ENCODE data around the gene SPA17.
A peak's percentile ranks its signal among the peaks of the same experiment; 100 is the strongest.

Gene SPA17

DNA sequence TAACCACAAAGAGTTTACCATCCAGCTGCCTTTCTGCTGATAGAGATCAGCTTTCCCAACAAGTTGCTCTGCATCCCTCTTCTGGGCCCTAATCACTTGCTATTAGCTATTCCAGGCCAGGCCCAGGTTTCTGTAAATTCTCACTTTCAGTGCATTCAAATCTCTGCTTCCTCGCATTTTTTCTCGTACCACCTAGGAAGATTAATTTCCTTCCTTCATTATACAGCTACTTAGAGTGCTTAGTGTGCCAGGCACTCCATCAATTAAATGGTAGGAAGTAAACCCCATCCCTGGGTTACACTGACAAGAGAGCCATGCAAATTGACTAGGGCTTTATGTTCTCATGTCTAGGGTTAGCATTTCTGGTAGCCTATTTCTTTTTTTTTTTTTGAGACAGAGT lies 9.8 kb upstream of the SPA17 start:
- DNase-seq, result no peak

DNA sequence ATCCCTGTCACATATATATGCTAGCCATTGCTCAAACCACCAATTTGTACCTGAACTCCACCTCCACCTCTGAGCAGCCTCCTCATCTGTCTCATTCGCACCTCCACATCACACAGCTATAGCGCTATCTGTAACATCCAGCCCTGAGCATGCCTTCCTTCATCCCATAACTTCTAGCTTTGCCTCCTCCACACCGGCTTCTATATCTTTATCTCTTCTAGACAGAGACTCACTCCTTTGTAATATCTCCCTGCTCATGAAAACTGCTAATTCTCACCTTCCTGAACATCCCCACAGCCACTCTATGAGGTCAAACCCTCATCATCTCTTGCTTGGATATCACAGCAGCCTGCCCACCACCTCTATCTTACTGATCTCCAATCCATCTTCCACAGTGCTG lies 6.1 kb upstream of the SPA17 start:
- DNase-seq, result no peak

DNA sequence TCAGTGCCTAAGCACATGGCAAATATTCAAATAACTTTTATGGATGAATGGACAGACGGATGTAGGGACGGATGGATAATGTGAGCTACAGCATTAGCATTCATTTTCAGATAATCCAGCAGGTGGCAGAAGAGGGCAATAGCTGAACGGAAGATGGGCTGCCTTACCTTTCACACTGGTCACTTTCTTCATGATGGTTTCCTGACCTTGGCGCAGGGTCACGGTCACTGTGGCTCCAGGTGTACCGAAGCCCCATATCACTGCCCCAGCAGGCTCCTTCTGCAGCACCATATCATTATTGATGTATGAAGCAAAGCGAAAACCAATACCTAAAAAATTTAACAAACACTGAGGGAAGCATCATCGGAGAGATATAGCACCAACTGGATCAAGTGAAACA lies 4.5 kb upstream of the SPA17 start:
- DNase-seq, result peak; percentile 9 to 34

DNA sequence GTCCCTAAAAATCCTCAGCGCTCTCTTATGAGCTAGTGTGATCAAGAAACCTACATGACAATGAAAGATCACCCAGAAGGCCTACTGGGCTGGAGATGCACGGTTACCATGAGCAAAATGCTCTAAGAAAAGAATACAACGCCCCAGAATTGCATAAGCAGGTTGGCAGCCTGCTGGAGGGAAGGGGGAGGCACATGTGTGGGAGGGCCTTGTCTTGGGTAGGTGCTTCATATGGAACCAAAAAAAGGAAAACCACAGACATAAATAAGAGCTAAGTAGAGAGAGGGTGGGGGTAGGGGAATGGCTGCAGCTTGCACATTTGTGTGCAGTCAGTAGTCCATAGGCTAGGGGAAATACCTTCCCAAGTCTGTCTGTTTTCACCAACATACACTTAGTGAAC lies 3.0 kb upstream of the SPA17 start:
- DNase-seq, result peak in 1 of 2 experiments; percentile 5

DNA sequence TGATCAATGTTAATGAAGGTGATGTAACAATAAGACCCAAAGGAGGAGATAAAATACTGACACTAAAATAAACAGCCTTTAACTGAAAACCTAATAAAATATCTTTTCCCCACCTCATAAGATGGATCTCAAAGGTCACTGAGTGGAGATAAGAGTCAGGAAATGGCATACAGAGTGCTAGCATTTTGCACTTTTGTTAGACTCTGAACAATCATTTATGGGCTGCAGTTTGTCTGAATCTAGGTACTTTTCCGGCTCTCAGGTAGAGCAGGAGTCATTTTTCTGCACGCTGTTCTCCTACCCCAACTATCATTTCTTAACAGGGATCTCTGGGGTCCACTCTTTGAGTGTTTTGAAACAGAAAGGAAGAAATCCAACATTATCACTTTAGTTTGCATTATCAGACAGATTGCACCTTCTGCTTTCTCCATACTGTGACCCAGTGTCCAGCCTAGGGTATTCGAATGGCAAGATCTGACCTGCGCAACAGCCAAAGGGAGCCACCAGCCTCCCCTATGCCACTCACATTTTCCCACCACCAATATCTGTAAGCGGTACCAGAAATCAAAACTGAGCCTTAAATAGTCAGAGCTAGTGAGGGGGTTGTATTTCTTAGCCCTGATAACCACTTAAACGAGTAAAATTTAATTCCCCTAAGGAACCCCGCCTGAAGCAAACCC lies 1.0 kb upstream of the SPA17 start:
- no peak for DNase-seq

DNA sequence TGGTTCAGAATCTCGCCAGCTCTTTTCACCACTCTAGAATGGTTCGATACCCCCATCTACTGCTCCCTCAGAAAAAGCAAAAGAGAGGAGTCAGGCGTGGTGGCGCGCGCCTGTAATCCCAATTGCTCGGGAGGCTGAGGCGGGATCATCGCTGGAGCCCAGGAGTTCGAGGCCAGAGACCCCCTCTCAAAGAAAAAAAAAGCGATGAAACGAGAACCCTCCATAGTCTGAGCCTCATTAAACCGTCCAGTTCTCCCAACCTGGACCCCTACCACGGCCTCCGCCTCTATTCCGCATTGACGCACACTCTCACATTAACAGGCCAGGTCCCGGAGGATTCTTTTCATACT lies 439 bp downstream of the SPA17 start:
- no peak for DNase-seq

DNA sequence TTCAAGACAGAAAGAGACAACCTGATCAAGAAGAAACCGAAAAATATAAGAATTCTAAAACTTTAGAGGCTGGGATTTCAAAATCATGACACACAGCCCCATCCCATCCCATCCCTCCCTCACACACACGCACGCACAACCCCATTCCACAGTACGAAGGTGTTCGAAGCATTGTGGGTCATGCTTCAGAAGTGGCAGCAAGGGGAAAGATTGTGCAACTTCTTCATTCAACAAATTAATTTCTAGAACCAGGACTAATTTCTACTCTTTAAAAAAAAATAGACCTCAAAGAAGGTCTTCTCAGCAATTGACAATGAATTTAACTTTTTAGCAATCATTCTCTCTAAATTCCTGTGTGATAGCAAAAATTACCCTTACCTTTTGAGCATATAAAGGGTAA lies 867 bp downstream of the SPA17 start:
- no peak for DNase-seq

DNA sequence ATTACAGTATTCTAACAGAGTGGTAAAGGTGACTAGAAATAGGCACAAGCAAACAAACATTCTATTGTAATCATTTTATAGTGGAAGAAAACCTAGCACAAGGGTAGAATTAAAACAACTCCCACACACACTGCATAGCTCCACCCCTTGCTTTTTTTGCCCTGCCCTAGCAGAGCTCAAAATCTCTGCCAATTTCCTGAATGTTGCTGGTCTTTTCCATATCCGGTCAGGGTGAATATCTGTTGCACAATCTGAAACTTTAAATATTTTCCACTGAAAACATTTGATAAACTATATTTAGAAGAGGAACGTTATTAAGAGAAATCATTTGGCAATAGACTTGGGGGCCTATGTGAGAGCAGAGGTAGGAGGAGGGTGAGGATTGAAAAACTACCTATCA lies 2.7 kb downstream of the SPA17 start:
- no peak for DNase-seq

DNA sequence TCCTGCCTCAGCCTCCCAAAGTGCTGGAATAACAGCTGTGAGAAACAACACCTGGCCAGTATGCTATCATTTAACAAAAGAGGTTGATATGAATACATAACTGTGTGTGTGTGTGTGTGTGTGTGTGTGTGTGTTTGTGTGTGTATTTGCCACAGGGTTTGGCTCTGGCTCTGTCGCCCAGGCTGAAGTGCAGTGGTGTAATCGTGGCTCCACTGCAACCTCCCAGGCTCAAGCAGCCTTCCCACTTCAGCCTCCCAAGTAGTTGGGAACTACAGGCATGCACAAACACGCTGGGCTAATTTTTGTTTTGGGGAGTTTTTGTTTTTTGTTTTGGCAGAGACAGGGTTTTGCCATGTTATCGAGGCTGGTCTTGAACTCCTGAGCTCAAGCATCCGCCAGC lies 4.7 kb downstream of the SPA17 start:
- DNase-seq, result no peak

DNA sequence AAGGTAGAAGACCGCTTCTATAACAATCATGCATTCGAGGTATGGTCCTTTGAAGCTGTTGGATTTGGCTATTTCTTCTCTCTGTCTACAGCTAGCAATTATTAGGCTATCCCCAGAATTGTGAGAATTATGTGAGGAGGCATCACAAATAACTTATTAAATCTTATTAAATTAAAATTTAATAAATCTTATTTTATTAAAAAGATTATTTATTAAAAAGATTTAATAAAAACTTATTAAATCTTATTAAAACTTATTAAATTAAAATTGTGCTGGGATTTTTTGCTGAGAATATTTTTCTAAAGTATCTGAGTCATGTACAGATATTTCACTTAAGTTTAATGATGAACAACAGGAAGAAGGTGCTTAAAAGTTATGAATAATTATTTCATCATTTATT lies 7.7 kb downstream of the SPA17 start:
- no peak for DNase-seq

DNA sequence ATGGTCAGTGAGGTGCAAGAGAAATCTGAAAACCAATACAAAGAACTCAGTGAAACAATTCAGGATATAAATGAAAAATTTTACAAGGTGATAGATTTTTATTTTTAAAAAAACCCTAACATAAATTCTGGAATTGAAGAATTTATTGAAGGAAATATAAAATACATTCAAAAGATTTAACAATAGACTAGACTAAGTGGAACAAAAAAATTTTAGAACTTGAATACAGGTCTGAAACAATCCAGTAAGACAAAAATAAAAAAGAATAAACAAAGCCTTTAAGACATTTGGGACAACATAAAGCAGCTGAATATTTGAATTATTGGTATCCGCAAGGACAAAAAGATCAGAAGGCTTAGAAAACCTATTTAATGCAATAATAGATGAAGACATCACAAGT lies 8.7 kb downstream of the SPA17 start:
- DNase-seq, result no peak

DNA sequence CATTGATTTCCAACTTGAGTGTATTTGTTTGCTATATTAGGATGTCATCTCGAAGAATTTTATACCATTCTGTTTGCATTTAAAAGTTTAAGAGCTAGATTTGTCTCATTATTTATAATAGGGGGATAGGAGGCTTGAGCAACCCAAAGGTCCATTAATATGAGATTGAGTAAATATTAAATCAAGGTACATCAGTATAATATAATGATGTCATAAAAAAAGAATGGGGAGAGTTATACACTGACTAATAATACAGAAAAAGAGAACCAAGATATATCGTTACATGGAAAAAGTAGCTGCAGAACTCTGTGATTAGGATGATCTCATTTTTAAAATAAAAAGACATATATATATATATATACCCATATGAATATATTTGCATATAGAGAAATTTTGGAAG lies 19.4 kb downstream of the SPA17 start:
- DNase-seq, result no peak

DNA sequence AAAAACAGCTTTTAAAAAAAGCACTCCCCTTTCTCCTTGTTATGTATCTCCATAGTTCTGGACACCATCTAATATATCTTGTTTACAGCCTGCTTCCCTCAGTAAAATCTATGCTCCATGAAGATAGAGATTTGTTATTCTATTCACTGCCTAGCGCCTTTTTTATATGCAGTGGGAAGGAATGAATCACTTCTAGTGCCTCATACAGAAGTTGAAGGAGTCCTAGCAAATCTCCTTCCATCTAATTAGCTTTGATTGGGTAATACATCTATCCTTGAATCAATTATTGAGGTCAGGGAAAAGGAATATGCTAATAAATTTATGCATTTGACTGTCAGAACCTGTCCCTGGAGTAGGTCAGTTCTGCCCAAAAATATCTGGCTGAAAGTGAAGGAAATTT lies 25.8 kb downstream of the SPA17 start:
- no peak for DNase-seq

DNA sequence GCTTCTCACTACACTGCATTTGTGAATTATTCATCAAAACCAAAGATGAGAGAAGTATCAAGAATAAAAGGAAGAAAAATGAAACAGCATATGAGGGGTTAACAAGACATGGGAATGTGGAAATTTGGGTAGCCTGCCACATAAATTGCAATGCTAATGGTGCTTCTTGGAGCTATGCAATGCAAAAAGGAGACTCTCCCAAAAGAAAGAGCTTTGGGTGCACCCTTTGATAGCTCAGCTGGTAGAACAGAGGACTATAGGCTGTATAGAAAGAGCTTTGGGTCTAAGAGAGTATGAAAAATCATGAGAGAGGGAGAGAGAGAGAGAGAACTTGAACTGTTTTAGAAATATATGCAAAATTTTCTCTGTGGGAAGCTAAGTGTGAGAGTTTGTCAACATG lies 26.3 kb downstream of the SPA17 start:
- no peak for DNase-seq

DNA sequence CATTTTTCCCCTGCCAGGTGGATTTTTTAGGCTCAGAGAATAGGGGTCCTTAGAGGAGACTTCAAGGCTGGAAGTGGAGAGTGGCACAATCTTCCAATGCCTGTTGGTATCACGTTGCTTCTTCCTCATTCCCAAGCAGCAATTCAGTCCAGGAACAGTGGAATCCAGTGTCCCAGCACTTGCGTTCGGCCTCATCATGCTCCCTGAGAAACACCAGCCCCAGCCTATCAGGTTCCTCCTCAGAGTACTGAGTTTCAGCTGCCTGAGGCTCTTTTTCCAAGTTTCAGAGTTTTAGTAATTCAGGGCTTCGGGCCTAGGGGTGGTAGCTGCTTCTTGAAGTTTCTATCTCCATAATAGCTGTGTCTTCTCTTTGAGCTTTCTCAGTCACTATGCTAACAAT lies 34.1 kb downstream of the SPA17 start:
- no peak for DNase-seq

DNA sequence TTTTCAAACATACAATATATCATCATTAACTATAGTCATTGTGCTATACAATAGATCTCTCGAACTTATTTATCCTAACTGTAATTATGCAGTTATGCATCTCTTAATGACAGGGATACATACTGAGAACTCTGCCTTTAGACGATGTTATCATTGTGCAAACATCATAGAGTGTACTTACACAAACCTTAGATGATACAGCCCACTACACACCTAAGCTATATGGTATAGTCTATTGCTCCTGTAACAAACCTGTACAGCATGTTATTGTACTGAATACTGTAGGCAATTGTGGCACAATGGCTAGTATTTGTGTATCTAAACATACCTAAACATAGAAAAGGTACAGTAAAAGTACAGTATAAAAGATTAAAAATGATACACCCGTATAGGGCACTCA lies 38.7 kb downstream of the SPA17 start:
- no peak for DNase-seq

DNA sequence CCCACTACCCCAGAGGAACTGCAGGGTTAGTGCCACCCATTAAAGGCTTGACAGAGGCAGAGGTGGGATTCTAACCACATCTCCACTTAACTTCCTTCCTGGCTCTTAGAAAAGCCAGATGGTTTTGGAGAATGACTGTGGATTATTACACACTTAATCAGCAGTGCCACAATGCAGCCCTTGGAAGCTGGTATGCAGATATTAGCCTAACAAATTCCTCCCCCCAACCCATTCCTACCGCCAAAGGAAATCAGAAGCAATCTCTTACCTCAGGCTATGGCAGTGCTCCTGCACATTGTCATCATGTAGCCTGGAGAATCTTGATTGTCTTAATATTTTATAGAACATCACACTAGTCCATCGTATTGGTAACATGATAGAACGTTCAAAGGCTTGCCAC lies 42.9 kb downstream of the SPA17 start:
- DNase-seq, result no peak

DNA sequence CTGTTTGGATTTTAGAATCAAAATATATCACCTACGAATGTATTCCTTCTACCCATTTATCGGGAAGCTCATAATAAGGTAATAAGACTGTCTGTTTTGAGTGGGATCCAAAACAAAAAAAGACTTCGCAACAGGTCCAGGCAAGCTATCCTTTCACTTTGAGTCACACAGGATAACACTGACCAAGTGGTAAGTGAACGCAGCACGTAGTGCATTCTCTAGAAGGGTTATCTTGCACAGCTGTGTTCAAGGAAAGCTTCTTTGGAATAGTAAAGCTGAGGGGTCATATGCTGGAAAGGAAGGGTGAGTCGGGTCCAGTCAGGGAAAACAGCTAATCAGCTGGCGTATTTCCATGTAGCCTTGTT lies 43.7 kb downstream of the SPA17 start:
- no peak for DNase-seq

DNA sequence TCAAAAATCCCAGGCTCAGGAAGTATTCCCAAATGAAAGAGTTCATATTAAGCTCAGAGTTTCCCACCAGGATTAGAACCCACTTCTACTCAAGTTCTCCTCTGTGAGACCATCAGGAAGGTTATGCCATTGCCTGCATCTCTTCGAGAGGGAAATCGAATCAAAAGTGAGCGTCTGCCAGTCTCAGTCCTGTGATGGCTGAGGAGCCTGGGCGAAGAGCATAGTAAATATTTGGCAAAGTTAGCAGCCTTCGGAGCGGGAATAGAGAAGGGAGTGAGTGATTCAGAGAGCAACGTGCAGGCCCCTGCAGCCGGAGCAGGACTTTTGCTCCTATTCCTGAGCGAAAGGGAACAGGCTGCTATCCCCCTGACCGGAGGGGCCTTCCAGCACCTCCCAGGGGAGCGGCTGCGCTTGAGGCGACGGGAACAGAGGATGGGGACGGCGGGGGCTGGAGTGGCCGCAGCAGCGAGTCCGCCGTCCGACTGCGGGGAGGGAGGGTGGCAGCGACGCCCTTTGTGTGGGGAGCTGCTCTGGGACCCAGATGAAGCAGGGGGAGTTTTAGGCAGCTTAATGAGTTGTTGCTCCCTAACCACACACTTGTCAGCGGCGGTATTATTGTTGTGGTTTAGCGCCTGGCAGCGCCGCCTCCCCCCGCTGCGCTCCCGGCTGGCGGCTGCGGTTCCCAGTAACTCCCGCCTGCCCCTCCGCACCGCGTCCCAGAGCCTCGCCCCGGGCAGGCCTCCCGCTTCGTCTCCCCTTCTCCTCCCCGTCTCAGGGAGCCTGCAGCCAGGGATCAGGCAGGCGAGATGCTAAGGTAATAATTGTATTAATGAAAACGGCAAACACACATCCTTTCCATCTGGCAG lies 44.3 kb downstream of the SPA17 start:
- peak in 1 of 2 experiments; percentile 12 for DNase-seq

DNA sequence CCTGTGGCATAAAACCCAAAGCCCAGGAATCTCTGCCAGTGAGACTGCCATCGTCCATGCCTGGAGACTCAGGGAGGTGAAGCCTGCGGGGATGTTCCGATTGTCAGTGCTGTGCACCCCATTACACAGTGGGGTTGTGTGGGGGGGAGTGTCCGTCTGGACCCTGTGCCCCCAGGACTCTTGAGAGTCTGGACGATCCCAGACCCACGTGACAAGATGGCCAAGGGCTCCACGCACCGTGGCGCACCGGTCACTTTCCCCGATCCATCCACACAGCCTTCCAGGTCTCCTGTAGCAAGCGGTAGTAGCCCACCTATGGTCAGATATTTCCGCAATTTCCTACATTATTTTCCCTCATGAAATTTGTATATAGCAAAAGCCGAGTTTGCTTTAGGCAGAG lies 45.1 kb downstream of the SPA17 start:
- DNase-seq, result no peak

DNA sequence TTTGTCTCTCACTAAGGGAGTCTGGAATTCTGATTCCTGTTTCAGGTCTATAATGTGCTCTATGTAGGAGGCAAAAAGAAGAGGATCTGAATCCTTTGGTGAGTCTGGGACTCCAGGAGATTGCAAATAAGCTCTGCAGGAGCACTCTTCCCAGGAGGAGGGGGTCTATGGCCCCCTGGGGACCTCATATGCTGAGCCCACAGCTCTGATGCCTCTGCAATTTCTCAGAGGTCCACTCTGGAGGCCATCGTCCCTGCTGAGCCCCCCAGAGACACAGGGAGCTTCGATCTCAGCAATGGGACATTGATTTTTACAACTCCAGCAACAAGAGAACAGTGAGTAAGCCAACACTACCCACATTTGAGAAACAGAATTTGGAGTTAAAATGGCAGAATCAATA lies 45.8 kb downstream of the SPA17 start:
- no peak for DNase-seq

DNA sequence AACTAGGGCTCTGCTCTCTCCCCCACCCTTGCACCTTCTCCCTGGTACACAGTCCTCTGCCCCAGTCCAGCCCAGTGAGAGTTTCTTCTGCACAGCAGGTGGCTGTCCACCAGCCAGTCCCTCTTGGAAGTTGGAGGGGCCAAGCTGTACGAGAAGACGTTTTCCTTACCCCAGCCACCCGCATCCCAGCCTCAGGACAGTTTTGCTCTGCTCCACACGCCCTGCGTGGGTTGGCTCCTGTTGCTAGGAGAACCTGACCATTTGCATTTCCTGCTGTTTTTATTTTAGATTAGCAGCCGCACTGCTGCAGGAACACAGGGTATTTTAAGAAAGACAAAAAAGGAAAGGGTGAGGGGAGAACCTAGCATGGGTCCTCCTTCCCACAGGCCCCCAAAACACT lies 48.5 kb downstream of the SPA17 start:
- no peak for DNase-seq

DNA sequence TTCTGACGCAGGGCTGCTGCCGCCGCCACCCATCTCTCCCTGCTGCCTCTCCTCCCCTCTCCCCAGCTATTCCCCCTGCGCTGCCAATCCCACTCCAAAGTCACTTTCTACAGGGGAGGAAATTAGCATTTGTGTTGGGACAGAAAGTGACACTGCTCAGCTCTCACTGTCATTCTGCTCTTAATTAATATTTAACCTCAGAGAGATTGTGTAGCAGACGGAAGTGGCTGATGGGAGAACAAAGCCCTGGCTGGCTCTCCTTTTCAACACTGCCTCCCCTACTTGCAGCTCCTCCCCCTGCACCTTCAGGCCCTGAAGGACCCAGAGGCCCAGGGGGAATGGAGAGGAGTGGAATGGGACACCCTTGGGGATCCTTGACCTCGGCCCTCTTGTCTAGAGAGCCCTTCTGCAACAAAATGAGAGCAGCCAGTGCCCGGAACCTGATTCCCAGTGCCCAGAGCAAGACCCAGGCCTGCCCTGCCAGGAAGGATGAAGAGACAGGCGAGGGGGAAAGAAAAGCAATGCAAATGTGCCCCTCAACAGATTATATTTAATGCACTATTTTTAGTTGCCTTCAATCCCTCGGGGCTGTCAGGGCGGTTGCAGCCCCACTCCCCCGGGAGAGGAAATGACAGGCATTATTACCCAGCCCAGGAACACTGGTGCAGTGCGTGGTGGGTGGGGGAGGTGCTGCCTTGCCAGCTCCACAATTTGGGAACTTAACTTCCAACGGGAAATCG lies 51.4 kb downstream of the SPA17 start:
- DNase-seq, result no peak

DNA sequence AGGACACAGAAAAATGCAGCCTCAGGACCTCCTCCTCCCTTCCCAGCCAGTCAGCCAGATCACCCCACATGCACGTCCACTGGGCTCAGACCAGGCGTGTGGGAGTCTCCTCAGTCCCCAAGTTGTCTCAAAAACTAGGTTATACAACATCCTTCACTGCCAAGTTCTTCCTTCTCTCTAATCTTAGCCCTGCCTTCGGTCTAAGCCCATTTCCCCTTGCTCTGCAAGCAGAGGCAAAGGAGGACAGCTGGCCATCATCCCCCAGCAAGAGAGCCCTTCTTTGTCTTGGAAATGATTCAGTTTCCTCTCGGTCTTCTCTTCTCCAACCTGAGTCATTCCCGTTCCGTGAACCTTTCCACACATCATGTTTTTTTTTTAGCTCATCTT lies 52.0 kb downstream of the SPA17 start:
- DNase-seq, result no peak
